Body of pancreas (tissue), 4 donors: Measurements from ENCODE around the gene AFG3L2. TPM values are rescaled to one million over a fixed set of nuclear protein-coding genes. Genes with fewer than 3 reads are reported as not detected.
"Not testable (repeated sequence)": the region's sequence is repeated elsewhere in the genome, so short reads cannot be mapped to it uniquely, and the experiment has no call there.

Source experiments
- ATAC-seq: fragments of 150-250 bp; one replicate; pipeline ENCODE4 v1.9.1; 2016
- DNase-seq, 4 donors: peaks; one replicate each; pipeline ENCODE4 v3.0.0-alpha.2; 2019
- H3K27ac ChIP-seq, 4 donors: fragments of 200-600 bp; sonication (generic); 1 replicate in 3 of 4; 2 replicates in 1 of 4; pipeline versions ENCODE4 v1.5.1 to v1.6.1; 2016 to 2019; ENCODE audit warnings: mild to moderate bottlenecking in 1 of 4, mixed read lengths in 1 of 4, moderate library complexity in 1 of 4
- H3K27me3 ChIP-seq, 2 donors: fragments of 200-600 bp; sonication (generic); one replicate each; pipeline ENCODE4 v1.6.0; 2016; ENCODE audit warnings: mild to moderate bottlenecking in 1 of 2
- H3K36me3 ChIP-seq, 2 donors: fragments of 200-600 bp; sonication (generic); replicated peaks in 1 of 2; 2 replicates each; pipeline ENCODE4 v1.5.1; 2016; ENCODE audit warnings: low read depth in 2 of 2; ENCODE audit not compliant: insufficient read depth in 1 of 2
- H3K4me1 ChIP-seq: fragments of 200-600 bp; sonication (generic); one replicate; pipeline ENCODE4 v1.6.0; 2016
- H3K4me3 ChIP-seq, 2 donors: fragments of 200-600 bp; sonication (generic); 1 replicate in 1 of 2; 2 replicates in 1 of 2; pipeline ENCODE4 v1.5.1; 2016 to 2019
- H3K9me3 ChIP-seq, 3 donors: fragments of 200-600 bp; sonication (generic); 1 replicate in 2 of 3; 2 replicates in 1 of 3; pipeline ENCODE4 v1.5.1; 2016
- CTCF ChIP-seq, 7 experiments: fragments of 450-650 bp in 4 of 7; fragments of 200-600 bp in 3 of 7; sonication (generic) in 3 of 7; IDR thresholded peaks; one replicate each; pipeline ENCODE4 v1.5.1; 2016 to 2019; ENCODE audit warnings: antibody characterized with exemption in 7 of 7
- POLR2A ChIP-seq, 3 donors: fragments of 450-650 bp; IDR thresholded peaks; one replicate each; pipeline ENCODE4 v1.6.1; 2016; ENCODE audit warnings: antibody characterized with exemption in 3 of 3, mild to moderate bottlenecking in 2 of 3
- WGBS, 2 donors: methylation state at CpG; one replicate each; pipeline ENCODE4 v1.1.5; 2017; 5-methylcytosine and 5-hydroxymethylcytosine counted together
- intact Hi-C: fragments of 100-400 bp; cut with DNase I; formaldehyde crosslinking; loops from one replicate; pipeline ENCODE4 v1.15.1; 2023
- total RNA-seq, 2 donors: library from RNA; depleted of rRNA; stranded (reverse); fragments of >200 nt; gene quantifications; one replicate each; pipeline ENCODE4 v1.1.0, GENCODE V29; 2016

AFG3L2 gene
- total RNA-seq, 2 donors from 2014 or later = 30.4 to 33.6 TPM

GRCh38 chr18:12393998-12394397 lies 17.0 kb upstream of the AFG3L2 start:
- Histone ChIP-seq H3K4me3 (no peak overlapping the region), H3K27ac (no peak overlapping the region), H3K36me3 (no peaks in the 10 kb centered on the region), H3K4me1 (no peaks in the 10 kb centered on the region), H3K9me3 (no peaks in the 10 kb centered on the region), H3K27me3 (no peaks in the 10 kb centered on the region)
- DNase-seq = no peak
- ATAC-seq = no peak
- no peak for TF ChIP-seq CTCF (IDR thresholded peaks at IDR 0.05)
- no peak for TF ChIP-seq POLR2A (IDR thresholded peaks at IDR 0.05)
- WGBS, 2 donors = 53 to 61% methylated on average over 6 of the region's 6 CpGs
- intact Hi-C loops = no loop called here

- Histone ChIP-seq H3K27me3 (no peaks in the 10 kb centered on the region), H3K4me3 (no peak overlapping the region), H3K9me3 (no peaks in the 10 kb centered on the region), H3K36me3 (no peaks in the 10 kb centered on the region), H3K27ac (no peak overlapping the region), H3K4me1 (no peaks in the 10 kb centered on the region)
- intact Hi-C loops = no loop called here
- TF ChIP-seq POLR2A (IDR thresholded peaks at IDR 0.05) = no peak
- TF ChIP-seq CTCF (IDR thresholded peaks at IDR 0.05) = no peak
- WGBS, 2 donors = 71 to 77% methylated on average over 3 of the region's 3 CpGs
- ATAC-seq = no peak
- DNase-seq = no peak
Observed at GRCh38 chr18:12393510-12393909, 16.5 kb upstream of the AFG3L2 start.

- WGBS, 2 donors = 7 to 8% methylated on average over 9 of the region's 9 CpGs
- intact Hi-C loops = no loop called here
- ATAC-seq = peak; percentile 90
- peak; percentile 65 to 75 (median 71) for DNase-seq
- Histone ChIP-seq H3K36me3 (no peaks in the 10 kb centered on the region), H3K4me3 (no peak overlapping the region), H3K27me3 (no peaks in the 10 kb centered on the region), H3K27ac (no peak overlapping the region), H3K4me1 (no peaks in the 10 kb centered on the region), H3K9me3 (no peaks in the 10 kb centered on the region)
- TF ChIP-seq CTCF (IDR thresholded peaks at IDR 0.05) (peak; percentile 76 to 90 (median 86)), POLR2A (IDR thresholded peaks at IDR 0.05) (no peak)
Observed at GRCh38 chr18:12391487-12392165, 14.6 kb upstream of the AFG3L2 start.

GRCh38 chr18:12388442-12388841 lies 11.4 kb upstream of the AFG3L2 start:
- no peak for TF ChIP-seq POLR2A (IDR thresholded peaks at IDR 0.05)
- no peak for TF ChIP-seq CTCF (IDR thresholded peaks at IDR 0.05)
- no peaks in the 10 kb centered on the region for H3K36me3 ChIP-seq
- no peak for DNase-seq
- no peaks in the 10 kb centered on the region for H3K9me3 ChIP-seq
- intact Hi-C loops = no loop called here
- H3K4me3 ChIP-seq = no peak overlapping the region
- H3K27me3 ChIP-seq = no peaks in the 10 kb centered on the region
- 59 to 60% methylated on average over 3 of the region's 3 CpGs for WGBS, 2 donors
- ATAC-seq = no peak
- no peaks in the 10 kb centered on the region for H3K4me1 ChIP-seq
- no peak overlapping the region for H3K27ac ChIP-seq

- DNase-seq (no peak), ATAC-seq (no peak)
- Histone ChIP-seq H3K27ac (no peak overlapping the region), H3K4me1 (no peaks in the 10 kb centered on the region), H3K27me3 (no peaks in the 10 kb centered on the region), H3K36me3 (no peaks in the 10 kb centered on the region), H3K4me3 (no peak overlapping the region), H3K9me3 (no peaks in the 10 kb centered on the region)
- intact Hi-C loops = no loop called here
- no peak for TF ChIP-seq POLR2A (IDR thresholded peaks at IDR 0.05)
- no peak for TF ChIP-seq CTCF (IDR thresholded peaks at IDR 0.05)
- WGBS, 2 donors = 64 to 66% methylated on average over 2 of the region's 2 CpGs
Observed at GRCh38 chr18:12384261-12384660, 7.2 kb upstream of the AFG3L2 start.

- H3K27me3 ChIP-seq, H3K36me3 ChIP-seq, intact Hi-C loops, H3K4me3 ChIP-seq, ATAC-seq, DNase-seq, H3K4me1 ChIP-seq, H3K27ac ChIP-seq, H3K9me3 ChIP-seq: not testable (repeated sequence)
- 70 to 91% methylated on average over 2 to 5 of the region's 5 CpGs for WGBS, 2 donors
Observed at GRCh38 chr18:12383759-12384158, 6.7 kb upstream of the AFG3L2 start.

- DNase-seq, H3K9me3 ChIP-seq, H3K36me3 ChIP-seq, H3K4me1 ChIP-seq, ATAC-seq, H3K27ac ChIP-seq, H3K27me3 ChIP-seq, H3K4me3 ChIP-seq, intact Hi-C loops: not testable (repeated sequence)
- WGBS, 2 donors = 55 to 58% methylated on average over 7 of the region's 7 CpGs
Observed at GRCh38 chr18:12382221-12382814, 5.3 kb upstream of the AFG3L2 start.
